COR-L47 (cell line): ENCODE data around the gene FBXO40.

ENCODE experiments used
- DNase-seq: peaks from one replicate; lab custom pipeline; 2025; lab: John Stamatoyannopoulos, UW

FBXO40 gene

GRCh38 chr3:121621491-121621890 lies 28.3 kb downstream of the FBXO40 start:
- DNase-seq = no peak

- DNase-seq = no peak
These were observed 31.1 kb downstream of the FBXO40 start for GRCh38 chr3:121624147-121624899.

- DNase-seq = no peak
These were observed 33.3 kb downstream of the FBXO40 start for GRCh38 chr3:121626495-121626894.

- no peak for DNase-seq
These were observed 34.0 kb downstream of the FBXO40 start for GRCh38 chr3:121627211-121627610.

- DNase-seq = no peak
These were observed 34.4 kb downstream of the FBXO40 start for GRCh38 chr3:121627622-121628021.

- no peak for DNase-seq
These were observed 36.4 kb downstream of the FBXO40 start for GRCh38 chr3:121629601-121630000.

GRCh38 chr3:121630355-121630754 lies 37.2 kb downstream of the FBXO40 start:
- DNase-seq = no peak

- DNase-seq = no peak
These were observed 44.7 kb downstream of the FBXO40 start for GRCh38 chr3:121637922-121638321.

- no peak for DNase-seq
These were observed 47.9 kb downstream of the FBXO40 start for GRCh38 chr3:121641127-121641526.

GRCh38 chr3:121642601-121643314 lies 49.6 kb downstream of the FBXO40 start:
- DNase-seq = no peak

GRCh38 chr3:121645054-121645453 lies 51.9 kb downstream of the FBXO40 start:
- no peak for DNase-seq

GRCh38 chr3:121648219-121648958 lies 55.2 kb downstream of the FBXO40 start:
- DNase-seq = no peak

GRCh38 chr3:121649645-121650044 lies 56.5 kb downstream of the FBXO40 start:
- no peak for DNase-seq

GRCh38 chr3:121651684-121652083 lies 58.5 kb downstream of the FBXO40 start:
- DNase-seq = peak; percentile 42

GRCh38 chr3:121654493-121655385 lies 61.6 kb downstream of the FBXO40 start:
- DNase-seq = no peak

GRCh38 chr3:121658716-121659435 lies 65.7 kb downstream of the FBXO40 start:
- DNase-seq = no peak

GRCh38 chr3:121659586-121659985 lies 66.4 kb downstream of the FBXO40 start:
- no peak for DNase-seq

- no peak for DNase-seq
These were observed 67.4 kb downstream of the FBXO40 start, which contains the start of gene HCLS1 for GRCh38 chr3:121660356-121661171. Gene HCLS1 (minus strand): TSS chr3:121660903. CDS start chr3:121658347, 2,556 bp downstream.

- no peak for DNase-seq
These were observed 68.2 kb downstream of the FBXO40 start for GRCh38 chr3:121661376-121661775.

GRCh38 chr3:121662742-121663141 lies 69.6 kb downstream of the FBXO40 start:
- DNase-seq = no peak
